Loucy (cell line): Measurements from ENCODE around the gene USP50.

ENCODE experiments used
- H2AFZ ChIP-seq: fragments of 200-600 bp; sonication (generic); 2 replicates; pipeline ENCODE4 v1.6.0; 2016; ENCODE audit warnings: antibody characterized with exemption, mild to moderate bottlenecking, low read length, moderate library complexity
- H3F3A ChIP-seq: fragments of 200-600 bp; 2 replicates; pipeline ENCODE4 v1.6.0; 2016; ENCODE audit warnings: antibody characterized with exemption, low read depth, mild to moderate bottlenecking
- H3K27me3 ChIP-seq: fragments of 200-600 bp; sonication (generic); 2 replicates; pipeline ENCODE4 v1.6.1; 2014; ENCODE audit warnings: low read length, mild to moderate bottlenecking; ENCODE audit not compliant: insufficient read depth, poor library complexity, severe bottlenecking
- H3K36me3 ChIP-seq: fragments of 200-600 bp; sonication (generic); 2 replicates; pipeline ENCODE4 v1.6.1; 2016; ENCODE audit warnings: low read length; ENCODE audit not compliant: insufficient read depth
- H3K4me1 ChIP-seq: fragments of 200-600 bp; sonication (generic); 2 replicates; pipeline ENCODE4 v1.5.1; 2014; ENCODE audit warnings: low read length, mild to moderate bottlenecking; ENCODE audit not compliant: insufficient read depth, poor library complexity, severe bottlenecking
- H3K4me2 ChIP-seq: fragments of 200-600 bp; sonication (generic); 2 replicates; pipeline ENCODE4 v1.6.0; 2014; ENCODE audit warnings: antibody characterized with exemption, low read length, low read depth, mild to moderate bottlenecking; ENCODE audit not compliant: poor library complexity, severe bottlenecking
- H3K4me3 ChIP-seq: fragments of 200-600 bp; sonication (generic); 2 replicates; pipeline ENCODE4 v1.5.1; 2014; ENCODE audit warnings: low read length, mild to moderate bottlenecking, mixed read lengths; ENCODE audit not compliant: poor library complexity, severe bottlenecking
- H3K79me2 ChIP-seq: fragments of 200-600 bp; sonication (generic); 2 replicates; pipeline ENCODE4 v1.6.1; 2014; ENCODE audit warnings: low read length; ENCODE audit not compliant: insufficient read depth
- H3K9ac ChIP-seq: fragments of 200-600 bp; sonication (generic); 2 replicates; pipeline ENCODE4 v1.6.0; 2014; ENCODE audit warnings: mild to moderate bottlenecking, low read depth, low read length, moderate library complexity; ENCODE audit not compliant: poor library complexity, severe bottlenecking
- H3K9me2 ChIP-seq: fragments of 200-600 bp; sonication (generic); replicated peaks from 2 replicates; pipeline ENCODE4 v1.6.1; 2016; ENCODE audit warnings: low read depth, low read length, mixed read lengths
- H3K9me3 ChIP-seq: fragments of 200-600 bp; sonication (generic); 2 replicates; pipeline ENCODE4 v1.6.1; 2014; ENCODE audit warnings: mild to moderate bottlenecking, antibody characterized with exemption, low read length, low read depth; ENCODE audit not compliant: insufficient read depth
- H4K20me1 ChIP-seq: fragments of 200-600 bp; sonication (generic); 2 replicates; pipeline ENCODE4 v1.6.0; 2014; ENCODE audit warnings: antibody characterized with exemption, low read length, mild to moderate bottlenecking; ENCODE audit not compliant: insufficient read depth, poor library complexity, severe bottlenecking
- CTCF ChIP-seq: fragments of 200-600 bp; sonication (generic); conservative IDR thresholded peaks from 2 replicates; pipeline ENCODE4 v1.5.1; 2014; ENCODE audit warnings: mild to moderate bottlenecking, antibody characterized with exemption, low read length

USP50 gene

DNA sequence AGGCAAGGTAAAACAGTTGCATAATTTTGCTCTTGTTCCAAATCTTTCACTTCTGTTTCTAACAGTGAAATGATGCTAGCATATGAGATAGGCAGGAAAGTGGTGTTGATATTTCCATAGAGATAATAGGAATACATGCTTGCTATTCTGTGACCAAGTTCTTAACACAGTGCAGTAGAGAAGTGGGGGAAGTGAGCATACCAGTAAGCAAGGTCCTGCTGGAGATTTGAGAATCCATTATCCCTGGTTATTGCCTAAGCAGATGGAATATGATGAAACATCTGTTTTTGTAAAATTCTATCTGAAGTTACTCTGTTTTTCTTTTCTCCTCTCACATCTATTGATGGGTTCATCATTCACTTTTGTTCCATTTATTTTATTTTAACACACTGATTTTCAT lies 93.5 kb downstream of the USP50 start:
- Histone ChIP-seq H2AFZ (no peak overlapping the region), H3K4me3 (no peak overlapping the region), H3K9ac (no peak overlapping the region), H3K4me2 (no peak overlapping the region), H3K36me3 (peaks cover 65% of the 10 kb centered on the region), H3K27me3 (no peaks in the 10 kb centered on the region), H3K79me2 (peaks cover 11% of the 10 kb centered on the region; the same call in 1 of the 2 replicates), H3K4me1 (no peaks in the 10 kb centered on the region), H3K9me2 (no peaks in the 10 kb centered on the region), H3K9me3 (no peaks in the 10 kb centered on the region), H4K20me1 (no peaks in the 10 kb centered on the region), H3F3A (no peaks in the 10 kb centered on the region)
- TF ChIP-seq CTCF, result no peak
